GM21717 (cell line): ENCODE results near the gene SCAMP3.

Experiments used
- ATAC-seq: cut with Tn5 transposase; IDR thresholded peaks from one replicate; pipeline ENCODE4 v1.9.1; 2021; ENCODE audit warnings: mild to moderate bottlenecking, moderate library complexity; ENCODE audit not compliant: unreplicated experiment

The SCAMP3 gene

DNA sequence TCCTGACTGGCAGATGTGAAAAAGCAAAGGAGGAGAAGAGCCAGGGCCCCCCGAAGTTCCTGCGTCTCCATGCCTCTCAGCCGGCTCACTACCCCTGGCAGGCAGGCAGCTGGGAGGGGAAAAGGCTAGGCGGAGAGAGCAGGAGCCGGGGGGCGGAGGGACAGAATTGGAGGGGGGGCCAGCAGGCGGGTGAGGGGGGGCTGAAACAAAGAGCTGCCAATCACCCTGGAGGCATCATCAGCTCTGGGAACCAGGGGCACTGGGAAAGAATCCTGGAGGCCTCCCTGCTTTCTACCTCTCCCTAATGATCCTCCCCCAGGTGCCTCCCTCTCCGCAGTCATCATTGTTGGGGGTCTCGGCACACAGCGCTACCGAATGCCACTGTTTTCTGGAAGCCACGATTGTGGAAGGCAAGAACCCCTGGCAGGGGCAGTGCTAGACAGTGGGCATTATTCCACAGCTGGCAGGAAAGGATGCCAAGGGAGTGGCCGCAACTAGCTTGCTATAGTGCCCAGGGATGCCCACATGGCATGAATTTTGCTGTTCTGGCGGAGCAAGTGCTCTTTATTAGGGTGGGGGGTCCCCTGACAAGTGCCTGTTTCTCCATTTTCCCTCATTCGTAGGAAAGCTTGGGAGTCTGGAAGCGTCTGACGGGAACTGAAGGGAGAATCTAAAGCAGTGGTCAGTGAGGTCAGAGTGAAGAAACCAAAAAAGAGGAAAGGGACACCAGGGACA, 54.2 kb downstream of the SCAMP3 start, which contains the start of gene THBS3:
Gene THBS3, minus strand, starts transcription at position 92 of the 735 bp plus-strand sequence. Its CDS starts 21 bp downstream, at position 71.
- no peak for ATAC-seq

DNA sequence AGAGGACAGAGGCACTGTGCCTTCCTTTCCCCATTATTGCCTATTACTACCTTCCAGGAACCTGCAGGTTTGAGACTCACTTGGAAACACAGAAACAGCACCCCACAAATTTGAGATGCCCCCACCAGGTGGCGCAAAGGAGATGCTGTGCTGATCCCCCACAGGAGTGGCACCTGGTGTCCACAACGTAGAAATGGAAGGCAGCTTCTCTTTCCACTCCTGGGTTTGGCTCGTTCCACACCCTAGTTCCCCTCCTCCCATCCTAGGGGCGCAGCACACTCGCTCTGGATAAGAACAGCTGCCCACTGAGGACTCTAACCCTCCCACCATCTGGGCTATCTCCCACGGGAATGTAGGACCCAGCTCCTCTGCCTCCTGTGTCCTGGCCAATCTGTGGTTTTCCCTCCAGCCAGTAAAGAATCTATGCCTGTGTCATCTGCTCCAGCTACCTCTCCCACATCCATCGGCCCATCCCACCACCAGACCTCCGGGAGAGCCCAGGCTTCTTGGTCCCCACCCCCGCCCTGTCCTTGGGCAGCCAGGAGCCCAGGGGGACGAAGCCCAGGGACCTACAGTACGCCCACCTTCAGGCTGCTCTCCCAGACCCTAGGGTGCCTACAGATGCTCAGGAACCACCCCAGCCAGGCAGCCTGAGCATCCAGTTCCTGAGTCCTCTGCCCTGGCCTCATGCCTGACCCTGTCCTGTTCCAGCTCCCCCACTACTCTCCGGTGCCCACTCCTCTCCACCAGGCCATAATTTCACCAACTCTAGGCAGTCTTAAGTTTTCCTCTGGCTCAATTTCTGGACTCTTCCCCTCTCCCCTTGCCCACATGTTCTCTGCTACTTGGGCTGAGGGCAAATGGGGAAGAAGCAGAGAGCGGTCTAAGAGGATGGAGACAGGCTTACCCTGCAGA, 55.0 kb downstream of the SCAMP3 start:
- no peak for ATAC-seq
